Measurements from ENCODE around the gene CLEC16A.
"Not testable (repeated sequence)": the region's sequence is repeated elsewhere in the genome, so short reads cannot be mapped to it uniquely, and the experiment has no call there.

CLEC16A gene

DNA sequence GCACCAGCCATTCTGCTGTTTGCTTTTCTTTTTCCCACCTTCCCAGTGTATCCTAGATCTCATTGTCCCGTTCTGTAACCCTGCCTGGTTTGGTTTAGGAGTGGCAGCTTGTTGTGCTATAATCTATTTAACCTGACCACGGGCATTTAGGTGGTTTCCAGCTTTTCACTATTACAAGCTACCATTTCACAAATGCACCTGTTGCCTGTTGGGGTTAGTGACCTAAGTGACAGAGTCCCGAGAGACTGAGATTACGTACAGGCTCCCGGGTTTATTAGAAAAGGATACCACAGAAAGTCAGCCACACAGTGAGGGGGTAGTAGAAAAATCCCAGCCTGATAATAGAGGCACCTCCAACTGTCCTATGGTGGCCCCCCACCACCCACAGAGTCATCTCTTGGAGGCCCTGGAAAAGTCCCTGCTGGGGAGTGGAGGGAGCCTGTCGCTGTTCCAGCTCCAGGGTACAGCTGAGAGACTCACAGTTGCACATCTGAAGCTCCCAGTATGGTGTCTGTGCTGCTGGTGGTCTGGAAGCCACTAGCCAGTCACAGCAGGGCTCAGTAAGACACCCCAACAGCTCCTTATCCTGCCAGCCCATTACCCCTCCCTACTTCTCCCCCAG is 21.2 kb downstream of the CLEC16A start:
- TF ChIP-seq CTCF (IDR thresholded peaks at IDR 0.05; ENCODE audit: insufficient read depth, low read length) (no peak), GABPA (IDR thresholded peaks at IDR 0.05; ENCODE audit: low read depth) (no peak), REST (IDR thresholded peaks at IDR 0.05; ENCODE audit: insufficient replicate concordance, low read depth) (no peak), SPI1 (IDR thresholded peaks at IDR 0.05; ENCODE audit: borderline replicate concordance, low read depth) (no peak), POLR2AphosphoS5 (IDR thresholded peaks at IDR 0.05; ENCODE audit: low read depth) (no peak)

GRCh38 chr16:10966129-10966528 is 21.8 kb downstream of the CLEC16A start:
- H3K27ac ChIP-seq (replicated peaks), result no peak overlapping the region
- DNase-seq (ENCODE audit: low read depth in 1 of 2, low spot score in 1 of 2), result no peak
- H3K27me3 ChIP-seq (ENCODE audit: insufficient read depth, poor library complexity, severe bottlenecking), result no peaks in the 10 kb centered on the region
- no peak overlapping the region for H3K4me3 ChIP-seq (replicated peaks; ENCODE audit: insufficient read depth, low read length)
- TF ChIP-seq POLR2AphosphoS5 (IDR thresholded peaks at IDR 0.05; ENCODE audit: low read depth), result no peak
- no peak for TF ChIP-seq REST (IDR thresholded peaks at IDR 0.05; ENCODE audit: insufficient replicate concordance, low read depth)
- TF ChIP-seq CTCF (IDR thresholded peaks at IDR 0.05; ENCODE audit: insufficient read depth, low read length), result no peak
- TF ChIP-seq SPI1 (IDR thresholded peaks at IDR 0.05; ENCODE audit: borderline replicate concordance, low read depth), result no peak
- TF ChIP-seq GABPA (IDR thresholded peaks at IDR 0.05; ENCODE audit: low read depth), result no peak

More for the DNA sequence above, 21.2 kb downstream of the CLEC16A start:
- no peaks in the 10 kb centered on the region for H3K27me3 ChIP-seq (ENCODE audit: insufficient read depth, poor library complexity, severe bottlenecking)
- no peak overlapping the region for H3K27ac ChIP-seq (replicated peaks)
- no peak overlapping the region for H3K4me3 ChIP-seq (replicated peaks; ENCODE audit: insufficient read depth, low read length)
- DNase-seq (ENCODE audit: low read depth in 1 of 2, low spot score in 1 of 2), result no peak

GRCh38 chr16:10966559-10966958 is 22.2 kb downstream of the CLEC16A start:
- not testable (repeated sequence) for H3K4me3 ChIP-seq (replicated peaks; ENCODE audit: insufficient read depth, low read length); H3K27ac ChIP-seq (replicated peaks); DNase-seq (ENCODE audit: low read depth in 1 of 2, low spot score in 1 of 2); H3K27me3 ChIP-seq (ENCODE audit: insufficient read depth, poor library complexity, severe bottlenecking)

- Histone ChIP-seq H3K4me3 (replicated peaks; ENCODE audit: insufficient read depth, low read length) (no peak overlapping the region), H3K27me3 (ENCODE audit: insufficient read depth, poor library complexity, severe bottlenecking) (no peaks in the 10 kb centered on the region), H3K27ac (replicated peaks) (no peak overlapping the region)
- no peak for DNase-seq (ENCODE audit: low read depth in 1 of 2, low spot score in 1 of 2)
- TF ChIP-seq SPI1 (IDR thresholded peaks at IDR 0.05; ENCODE audit: borderline replicate concordance, low read depth), result no peak
- TF ChIP-seq POLR2AphosphoS5 (IDR thresholded peaks at IDR 0.05; ENCODE audit: low read depth), result no peak
- TF ChIP-seq REST (IDR thresholded peaks at IDR 0.05; ENCODE audit: insufficient replicate concordance, low read depth), result no peak
- no peak for TF ChIP-seq GABPA (IDR thresholded peaks at IDR 0.05; ENCODE audit: low read depth)
- TF ChIP-seq CTCF (IDR thresholded peaks at IDR 0.05; ENCODE audit: insufficient read depth, low read length), result no peak
These were observed 23.6 kb downstream of the CLEC16A start for GRCh38 chr16:10967986-10968385.

Measured in HL-60 (cell line).